GM23338 (cell line): ENCODE measurements around the gene FAM114A2. TPM values are rescaled to one million over a fixed set of nuclear protein-coding genes. Genes with fewer than 3 reads are reported as not detected.

Experiments
- ATAC-seq: fragments of 200-7000 bp; cut with Tn5 transposase; 3 replicates; pipeline ENCODE4 v1.9.1; 2020
- DNase-seq: peaks from one replicate; pipeline ENCODE4 v3.0.0-alpha.2; 2015; ENCODE audit warnings: low spot score
- H2AFZ ChIP-seq: fragments of 200-600 bp; sonication (generic); 2 replicates; pipeline ENCODE4 v1.8.0; 2016; ENCODE audit warnings: antibody characterized with exemption, mild to moderate bottlenecking, moderate library complexity
- H3F3A ChIP-seq: fragments of 200-600 bp; sonication (generic); replicated peaks from 2 replicates; pipeline ENCODE4 v1.8.0; 2017; ENCODE audit warnings: antibody characterized with exemption, mixed run types, low read depth
- H3K27ac ChIP-seq: fragments of 200-600 bp; sonication (generic); 2 replicates; pipeline ENCODE4 v1.6.1; 2016; ENCODE audit warnings: low read depth
- H3K27me3 ChIP-seq: fragments of 200-600 bp; sonication (generic); 2 replicates; pipeline ENCODE4 v1.8.0; 2016; ENCODE audit warnings: mild to moderate bottlenecking, mixed run types, moderate library complexity; ENCODE audit not compliant: insufficient read depth
- H3K36me3 ChIP-seq: fragments of 200-600 bp; sonication (generic); 2 replicates; pipeline ENCODE4 v1.8.0; 2016; ENCODE audit warnings: mild to moderate bottlenecking; ENCODE audit not compliant: insufficient read depth
- H3K4me1 ChIP-seq: fragments of 200-600 bp; sonication (generic); 2 replicates; pipeline ENCODE4 v1.8.0; 2016; ENCODE audit warnings: mild to moderate bottlenecking, moderate library complexity; ENCODE audit not compliant: insufficient read depth
- H3K4me2 ChIP-seq: fragments of 200-600 bp; sonication (generic); 2 replicates; pipeline ENCODE4 v1.7.1; 2017; ENCODE audit warnings: mixed run types
- H3K4me3 ChIP-seq: fragments of 200-600 bp; sonication (generic); 2 replicates; pipeline ENCODE4 v1.6.1; 2016; ENCODE audit warnings: mixed run types
- H3K79me2 ChIP-seq: fragments of 200-600 bp; sonication (generic); replicated peaks from 2 replicates; pipeline ENCODE4 v1.8.0; 2017; ENCODE audit warnings: mild to moderate bottlenecking; ENCODE audit not compliant: insufficient read depth
- H3K9me2 ChIP-seq: fragments of 200-600 bp; sonication (generic); 2 replicates; pipeline ENCODE4 v1.8.0; 2017; ENCODE audit not compliant: insufficient read depth
- H4K20me1 ChIP-seq: fragments of 200-600 bp; sonication (generic); replicated peaks from 2 replicates; pipeline ENCODE4 v1.8.0; 2017; ENCODE audit warnings: mild to moderate bottlenecking; ENCODE audit not compliant: insufficient read depth
- H3K27ac Mint-ChIP-seq: 2 replicates; pipeline ENCODE4 v1.8.0; 2020; ENCODE audit warnings: inconsistent platforms, mild to moderate bottlenecking, moderate library complexity, mixed read lengths
- H3K27me3 Mint-ChIP-seq: 3 replicates; pipeline ENCODE4 v1.8.0; 2022; ENCODE audit warnings: low read depth, mild to moderate bottlenecking, moderate library complexity, mixed read lengths, inconsistent platforms; ENCODE audit not compliant: insufficient read depth, poor library complexity
- H3K36me3 Mint-ChIP-seq: 3 replicates; pipeline ENCODE4 v1.8.0; 2021; ENCODE audit warnings: low read depth, mild to moderate bottlenecking, inconsistent platforms, moderate library complexity, mixed read lengths
- H3K4me1 Mint-ChIP-seq: 3 replicates; pipeline ENCODE4 v1.8.0; 2020; ENCODE audit warnings: mild to moderate bottlenecking, inconsistent platforms, mixed read lengths
- H3K4me3 Mint-ChIP-seq: 3 replicates; pipeline ENCODE4 v1.8.0; 2021; ENCODE audit warnings: moderate library complexity, mild to moderate bottlenecking, inconsistent platforms, mixed read lengths
- H3K9me3 Mint-ChIP-seq: 3 replicates; pipeline ENCODE4 v1.8.0; 2020; ENCODE audit warnings: moderate library complexity, mild to moderate bottlenecking, inconsistent platforms, mixed read lengths
- EZH2 ChIP-seq: fragments of 200-600 bp; sonication (generic); IDR thresholded peaks from one replicate; pipeline ENCODE4 v1.8.0; 2017; ENCODE audit warnings: antibody characterized with exemption, mild to moderate bottlenecking, low read depth; ENCODE audit not compliant: unreplicated experiment
- NANOG ChIP-seq: IDR thresholded peaks from 2 replicates; pipeline ENCODE4 v1.6.1; 2016; ENCODE audit warnings: antibody characterized with exemption, borderline replicate concordance
- POLR2AphosphoS5 ChIP-seq: IDR thresholded peaks from 2 replicates; pipeline ENCODE4 v1.6.1; 2016; ENCODE audit warnings: antibody characterized with exemption, low read depth
- ZNF114 ChIP-seq: fragments of 250-450 bp; sonication (Bioruptor Pico); IDR thresholded peaks from 2 replicates; pipeline ENCODE4 v1.5.0; 2020; ENCODE audit warnings: mild to moderate bottlenecking, moderate library complexity
- polyA plus RNA-seq: library from polyadenylated mRNA; unstranded; fragments of >200 nt; fragmentation: Nextera tagmentation; extraction: Ambion mirVana; gene quantifications from 2 replicates; pipeline ENCODE4 v1.2.1, GENCODE V29; 2016
- total RNA-seq: library from RNA; depleted of rRNA; stranded (reverse); fragments of >200 nt; shearing (Covaris generic); gene quantifications from 2 replicates; pipeline ENCODE4 v1.2.3, GENCODE V29; 2014
- TF ChIP-seq, protein P1 (sequence below): IDR thresholded peaks from 2 replicates; pipeline ENCODE4 v1.6.1; 2016; ENCODE audit warnings: antibody characterized with exemption
- TF ChIP-seq, protein P2 (sequence below): fragments of 250-450 bp; sonication (Bioruptor Pico); IDR thresholded peaks from 2 replicates; pipeline ENCODE4 v1.5.0; 2020; ENCODE audit warnings: mild to moderate bottlenecking, moderate library complexity

The FAM114A2 gene
- total and polyA plus RNA-seq, 2 experiments from 2014 or later, result 4.9 to 5.8 TPM

DNA sequence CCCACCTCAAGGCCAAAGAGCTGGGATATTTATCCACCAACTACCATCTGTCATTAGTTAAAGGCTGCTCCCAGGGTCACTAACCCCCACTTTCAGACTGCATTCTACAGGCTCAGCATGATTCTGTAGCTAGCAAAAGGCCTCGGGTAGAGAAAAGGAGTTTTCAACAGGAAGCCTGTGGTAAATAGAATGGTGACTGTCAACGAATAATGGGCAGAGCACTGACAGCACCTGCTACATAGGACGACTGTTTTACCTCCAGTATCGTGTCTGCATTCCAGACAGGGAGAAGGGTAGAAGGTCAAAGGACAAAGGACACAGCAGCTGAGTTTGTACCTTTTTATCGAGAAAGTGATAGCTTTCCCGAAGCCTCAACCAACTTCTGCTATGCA, 20.3 kb upstream of the FAM114A2 start:
- TF ChIP-seq, protein P1, sequence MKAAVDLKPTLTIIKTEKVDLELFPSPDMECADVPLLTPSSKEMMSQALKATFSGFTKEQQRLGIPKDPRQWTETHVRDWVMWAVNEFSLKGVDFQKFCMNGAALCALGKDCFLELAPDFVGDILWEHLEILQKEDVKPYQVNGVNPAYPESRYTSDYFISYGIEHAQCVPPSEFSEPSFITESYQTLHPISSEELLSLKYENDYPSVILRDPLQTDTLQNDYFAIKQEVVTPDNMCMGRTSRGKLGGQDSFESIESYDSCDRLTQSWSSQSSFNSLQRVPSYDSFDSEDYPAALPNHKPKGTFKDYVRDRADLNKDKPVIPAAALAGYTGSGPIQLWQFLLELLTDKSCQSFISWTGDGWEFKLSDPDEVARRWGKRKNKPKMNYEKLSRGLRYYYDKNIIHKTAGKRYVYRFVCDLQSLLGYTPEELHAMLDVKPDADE, result no peak
- Histone ChIP-seq H3K36me3 (no peaks in the 10 kb centered on the region), H3K9me2 (no peaks in the 10 kb centered on the region), H3F3A (no peaks in the 10 kb centered on the region; the same call in 1 of the 2 replicates), H3K4me2 (no peak overlapping the region), H2AFZ (no peak overlapping the region), H3K27me3 (no peaks in the 10 kb centered on the region), H4K20me1 (peaks cover 20% of the 10 kb centered on the region), H3K27ac (0 out of 2 replicates have a peak overlapping the region, but pooled peaks have one; percentile 15), H3K4me3 (no peak overlapping the region), H3K4me1 (peaks cover 13% of the 10 kb centered on the region), H3K79me2 (no peaks in the 10 kb centered on the region)
- Mint-ChIP-seq H3K4me1 (peaks cover 16% of the 10 kb centered on the region), H3K36me3 (no peaks in the 10 kb centered on the region), H3K27ac (no peak overlapping the region), H3K27me3 (peaks cover 6% of the 10 kb centered on the region), H3K4me3 (no peak overlapping the region), H3K9me3 (no peaks in the 10 kb centered on the region)
- ATAC-seq, result peak; percentile 78
- DNase-seq, result peak; percentile 31

DNA sequence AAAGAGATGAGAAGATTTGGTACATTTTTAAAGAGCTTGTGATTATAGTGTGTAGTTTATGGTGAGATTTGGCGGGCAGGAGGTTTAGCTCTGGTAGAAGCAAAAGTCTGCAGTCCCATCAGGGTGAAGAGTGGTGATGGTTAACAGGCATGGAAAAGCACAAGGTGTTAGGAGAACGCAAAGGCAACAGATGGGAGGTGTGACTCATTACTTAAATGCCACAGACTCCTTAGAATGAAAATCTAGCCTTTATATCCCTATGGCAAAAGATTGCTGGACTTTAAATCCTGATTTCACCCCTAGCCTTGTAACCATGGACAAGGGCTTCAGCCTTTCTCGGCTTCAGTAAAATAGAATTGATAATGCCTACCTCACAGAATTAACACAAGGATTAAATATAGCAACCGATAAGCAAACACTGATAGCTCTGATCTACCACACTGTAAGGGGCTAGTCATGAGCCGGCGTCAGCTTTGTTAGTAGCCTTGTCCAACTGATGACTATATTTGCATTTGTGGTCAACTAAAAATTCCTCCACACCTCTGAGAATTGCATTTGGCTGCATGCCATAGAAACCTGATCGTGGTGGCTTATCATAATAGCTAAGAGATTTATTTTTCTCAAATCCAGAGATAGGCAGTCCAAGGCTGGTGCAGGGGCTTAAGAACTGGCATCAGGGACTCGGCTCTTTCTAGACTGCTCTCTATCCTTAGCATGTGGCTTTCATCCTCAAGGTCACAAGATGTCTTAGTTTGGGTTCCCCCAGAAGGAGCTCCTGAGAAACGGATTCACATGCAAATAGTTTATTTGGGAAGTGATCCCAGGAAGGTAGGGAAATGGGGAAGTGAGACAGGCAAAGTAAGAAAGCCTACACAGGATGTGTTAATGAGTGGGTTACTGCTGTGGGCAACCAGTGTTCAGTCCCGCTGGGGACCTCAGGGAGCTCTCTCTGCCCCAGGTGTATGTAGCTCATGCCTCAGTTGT, 19.6 kb upstream of the FAM114A2 start:
- Histone ChIP-seq H3K9me2 (no peaks in the 10 kb centered on the region), H3F3A (no peaks in the 10 kb centered on the region; the same call in 1 of the 2 replicates), H3K36me3 (no peaks in the 10 kb centered on the region), H3K4me1 (peaks cover 13% of the 10 kb centered on the region), H4K20me1 (peaks cover 20% of the 10 kb centered on the region), H3K27ac (0 out of 2 replicates have a peak overlapping the region, but pooled peaks have one; percentile 15), H2AFZ (no peak overlapping the region), H3K79me2 (no peaks in the 10 kb centered on the region), H3K4me2 (peak overlapping the region; percentile 40; the same call in 1 of the 2 replicates), H3K4me3 (no peak overlapping the region), H3K27me3 (no peaks in the 10 kb centered on the region)
- Mint-ChIP-seq H3K9me3 (no peaks in the 10 kb centered on the region), H3K4me1 (peaks cover 16% of the 10 kb centered on the region), H3K27ac (no peak overlapping the region), H3K4me3 (no peak overlapping the region), H3K36me3 (peaks cover under 1% of the 10 kb centered on the region; the same call in 2 of the 3 replicates), H3K27me3 (peaks cover 2% of the 10 kb centered on the region)
- DNase-seq, result no peak
- no peak for TF ChIP-seq ZNF114 (CRISPR knock-in tag)
- peak; percentile 55 for ATAC-seq

DNA sequence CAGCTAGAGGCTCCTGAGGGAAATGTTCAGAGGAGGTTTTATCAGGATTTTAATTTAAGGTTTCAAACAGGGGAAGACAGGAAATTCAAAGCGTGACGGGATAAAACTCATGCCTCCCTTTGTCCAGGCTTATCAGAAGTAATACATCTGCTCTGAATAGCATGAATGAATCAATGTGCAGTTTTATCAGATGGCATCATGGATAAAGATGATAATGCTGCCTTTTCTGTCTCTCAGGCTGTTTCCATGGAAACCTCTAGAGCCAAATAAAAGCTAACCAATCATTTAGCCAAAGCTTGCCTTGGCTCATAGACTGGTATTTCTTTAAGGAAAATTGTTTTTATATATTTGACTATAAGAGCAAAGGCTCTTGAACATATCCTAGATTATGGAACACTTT, 16.5 kb upstream of the FAM114A2 start:
- no peak overlapping the region for H3K4me3 Mint-ChIP-seq
- TF ChIP-seq POLR2AphosphoS5 (no peak), EZH2 (no peak), NANOG (no peak)
- TF ChIP-seq, protein P2, sequence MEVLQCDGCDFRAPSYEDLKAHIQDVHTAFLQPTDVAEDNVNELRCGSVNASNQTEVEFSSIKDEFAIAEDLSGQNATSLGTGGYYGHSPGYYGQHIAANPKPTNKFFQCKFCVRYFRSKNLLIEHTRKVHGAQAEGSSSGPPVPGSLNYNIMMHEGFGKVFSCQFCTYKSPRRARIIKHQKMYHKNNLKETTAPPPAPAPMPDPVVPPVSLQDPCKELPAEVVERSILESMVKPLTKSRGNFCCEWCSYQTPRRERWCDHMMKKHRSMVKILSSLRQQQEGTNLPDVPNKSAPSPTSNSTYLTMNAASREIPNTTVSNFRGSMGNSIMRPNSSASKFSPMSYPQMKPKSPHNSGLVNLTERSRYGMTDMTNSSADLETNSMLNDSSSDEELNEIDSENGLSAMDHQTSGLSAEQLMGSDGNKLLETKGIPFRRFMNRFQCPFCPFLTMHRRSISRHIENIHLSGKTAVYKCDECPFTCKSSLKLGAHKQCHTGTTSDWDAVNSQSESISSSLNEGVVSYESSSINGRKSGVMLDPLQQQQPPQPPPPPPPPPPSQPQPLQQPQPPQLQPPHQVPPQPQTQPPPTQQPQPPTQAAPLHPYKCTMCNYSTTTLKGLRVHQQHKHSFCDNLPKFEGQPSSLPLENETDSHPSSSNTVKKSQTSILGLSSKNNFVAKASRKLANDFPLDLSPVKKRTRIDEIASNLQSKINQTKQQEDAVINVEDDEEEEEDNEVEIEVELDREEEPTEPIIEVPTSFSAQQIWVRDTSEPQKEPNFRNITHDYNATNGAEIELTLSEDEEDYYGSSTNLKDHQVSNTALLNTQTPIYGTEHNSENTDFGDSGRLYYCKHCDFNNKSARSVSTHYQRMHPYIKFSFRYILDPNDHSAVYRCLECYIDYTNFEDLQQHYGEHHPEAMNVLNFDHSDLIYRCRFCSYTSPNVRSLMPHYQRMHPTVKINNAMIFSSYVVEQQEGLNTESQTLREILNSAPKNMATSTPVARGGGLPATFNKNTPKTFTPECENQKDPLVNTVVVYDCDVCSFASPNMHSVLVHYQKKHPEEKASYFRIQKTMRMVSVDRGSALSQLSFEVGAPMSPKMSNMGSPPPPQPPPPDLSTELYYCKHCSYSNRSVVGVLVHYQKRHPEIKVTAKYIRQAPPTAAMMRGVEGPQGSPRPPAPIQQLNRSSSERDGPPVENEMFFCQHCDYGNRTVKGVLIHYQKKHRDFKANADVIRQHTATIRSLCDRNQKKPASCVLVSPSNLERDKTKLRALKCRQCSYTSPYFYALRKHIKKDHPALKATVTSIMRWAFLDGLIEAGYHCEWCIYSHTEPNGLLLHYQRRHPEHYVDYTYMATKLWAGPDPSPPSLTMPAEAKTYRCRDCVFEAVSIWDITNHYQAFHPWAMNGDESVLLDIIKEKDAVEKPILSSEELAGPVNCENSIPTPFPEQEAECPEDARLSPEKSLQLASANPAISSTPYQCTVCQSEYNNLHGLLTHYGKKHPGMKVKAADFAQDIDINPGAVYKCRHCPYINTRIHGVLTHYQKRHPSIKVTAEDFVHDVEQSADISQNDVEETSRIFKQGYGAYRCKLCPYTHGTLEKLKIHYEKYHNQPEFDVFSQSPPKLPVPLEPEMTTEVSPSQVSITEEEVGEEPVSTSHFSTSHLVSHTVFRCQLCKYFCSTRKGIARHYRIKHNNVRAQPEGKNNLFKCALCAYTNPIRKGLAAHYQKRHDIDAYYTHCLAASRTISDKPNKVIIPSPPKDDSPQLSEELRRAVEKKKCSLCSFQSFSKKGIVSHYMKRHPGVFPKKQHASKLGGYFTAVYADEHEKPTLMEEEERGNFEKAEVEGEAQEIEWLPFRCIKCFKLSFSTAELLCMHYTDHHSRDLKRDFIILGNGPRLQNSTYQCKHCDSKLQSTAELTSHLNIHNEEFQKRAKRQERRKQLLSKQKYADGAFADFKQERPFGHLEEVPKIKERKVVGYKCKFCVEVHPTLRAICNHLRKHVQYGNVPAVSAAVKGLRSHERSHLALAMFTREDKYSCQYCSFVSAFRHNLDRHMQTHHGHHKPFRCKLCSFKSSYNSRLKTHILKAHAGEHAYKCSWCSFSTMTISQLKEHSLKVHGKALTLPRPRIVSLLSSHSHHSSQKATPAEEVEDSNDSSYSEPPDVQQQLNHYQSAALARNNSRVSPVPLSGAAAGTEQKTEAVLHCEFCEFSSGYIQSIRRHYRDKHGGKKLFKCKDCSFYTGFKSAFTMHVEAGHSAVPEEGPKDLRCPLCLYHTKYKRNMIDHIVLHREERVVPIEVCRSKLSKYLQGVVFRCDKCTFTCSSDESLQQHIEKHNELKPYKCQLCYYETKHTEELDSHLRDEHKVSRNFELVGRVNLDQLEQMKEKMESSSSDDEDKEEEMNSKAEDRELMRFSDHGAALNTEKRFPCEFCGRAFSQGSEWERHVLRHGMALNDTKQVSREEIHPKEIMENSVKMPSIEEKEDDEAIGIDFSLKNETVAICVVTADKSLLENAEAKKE (CRISPR knock-in tag), result no peak

More for the DNA sequence above, 16.5 kb upstream of the FAM114A2 start:
- H3K36me3 ChIP-seq, result no peaks in the 10 kb centered on the region
- peaks cover 13% of the 10 kb centered on the region for H3K4me1 ChIP-seq
- peaks cover 16% of the 10 kb centered on the region for H3K4me1 Mint-ChIP-seq
- no peak for DNase-seq
- ATAC-seq, result no peak
- no peak overlapping the region for H3K27ac ChIP-seq
- H3K4me3 ChIP-seq, result no peak overlapping the region
- H4K20me1 ChIP-seq, result peaks cover 20% of the 10 kb centered on the region
- H3K79me2 ChIP-seq, result no peaks in the 10 kb centered on the region
- no peak overlapping the region for H3K4me2 ChIP-seq
- no peak overlapping the region for H3K27ac Mint-ChIP-seq
- H3K36me3 Mint-ChIP-seq, result peaks cover 7% of the 10 kb centered on the region; the same call in 2 of the 3 replicates
- no peaks in the 10 kb centered on the region; the same call in 1 of the 2 replicates for H3F3A ChIP-seq
- H3K9me2 ChIP-seq, result no peaks in the 10 kb centered on the region
- H2AFZ ChIP-seq, result no peak overlapping the region
- H3K9me3 Mint-ChIP-seq, result no peaks in the 10 kb centered on the region
- peaks cover 2% of the 10 kb centered on the region for H3K27me3 Mint-ChIP-seq
- H3K27me3 ChIP-seq, result no peaks in the 10 kb centered on the region
